Embryonic facial prominence (tissue), 1 donor: ENCODE results near the gene SLC6A17.

Source experiments
- DNase-seq: peaks from one replicate; pipeline ENCODE4 v3.0.0-alpha.2; 2016; ENCODE audit errors: extremely low spot score

SLC6A17 gene

GRCh38 chr1:110240476-110241210 is 90.3 kb downstream of the SLC6A17 start:
- no peak for DNase-seq

DNA sequence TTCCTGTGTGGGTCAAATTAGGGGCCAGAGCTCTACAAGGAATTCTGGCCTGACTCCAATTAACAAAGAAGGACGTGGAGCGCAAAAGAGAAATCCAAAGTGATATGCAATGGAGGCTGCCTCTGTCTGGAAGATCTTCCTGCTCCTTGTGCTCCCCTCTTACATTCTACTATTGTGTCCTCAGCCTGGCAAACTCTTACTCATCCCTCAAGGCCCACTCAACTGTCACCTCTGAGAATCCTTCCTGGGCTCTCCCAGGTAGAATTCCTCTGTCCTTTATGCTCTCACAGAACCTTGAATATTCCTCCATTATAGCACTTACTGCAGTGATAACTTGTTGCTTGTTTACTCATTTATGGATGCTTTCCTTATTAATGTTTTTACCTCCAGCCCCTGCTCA is 91.2 kb downstream of the SLC6A17 start:
- no peak for DNase-seq

- DNase-seq: no peak
Observed at GRCh38 chr1:110242062-110242461, 91.8 kb downstream of the SLC6A17 start.

GRCh38 chr1:110242731-110243130 is 92.4 kb downstream of the SLC6A17 start:
- DNase-seq: no peak

GRCh38 chr1:110243146-110243545 is 92.9 kb downstream of the SLC6A17 start:
- no peak for DNase-seq

DNA sequence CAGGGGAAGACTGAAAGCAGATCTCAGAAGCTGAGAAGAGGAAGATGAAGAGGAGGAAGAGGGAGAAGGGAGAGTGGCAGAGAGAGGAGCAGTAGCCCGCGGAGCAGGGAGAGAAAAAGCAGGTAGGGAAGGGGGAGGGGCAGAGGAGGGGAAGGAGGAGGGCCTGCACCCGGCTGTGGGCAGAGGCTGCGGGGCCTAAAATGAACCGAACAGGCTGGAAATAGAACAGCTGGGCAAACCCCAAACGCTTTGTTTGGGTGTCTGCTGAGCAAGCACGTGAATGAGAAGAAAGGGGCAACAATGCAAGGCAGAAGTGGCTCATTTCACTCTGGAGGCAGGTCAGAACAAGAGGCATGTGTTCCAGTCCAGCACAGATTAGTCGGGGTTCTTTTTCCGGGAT is 93.3 kb downstream of the SLC6A17 start:
- DNase-seq: no peak

- DNase-seq: no peak
Observed at GRCh38 chr1:110245876-110246620, 95.8 kb downstream of the SLC6A17 start.

DNA sequence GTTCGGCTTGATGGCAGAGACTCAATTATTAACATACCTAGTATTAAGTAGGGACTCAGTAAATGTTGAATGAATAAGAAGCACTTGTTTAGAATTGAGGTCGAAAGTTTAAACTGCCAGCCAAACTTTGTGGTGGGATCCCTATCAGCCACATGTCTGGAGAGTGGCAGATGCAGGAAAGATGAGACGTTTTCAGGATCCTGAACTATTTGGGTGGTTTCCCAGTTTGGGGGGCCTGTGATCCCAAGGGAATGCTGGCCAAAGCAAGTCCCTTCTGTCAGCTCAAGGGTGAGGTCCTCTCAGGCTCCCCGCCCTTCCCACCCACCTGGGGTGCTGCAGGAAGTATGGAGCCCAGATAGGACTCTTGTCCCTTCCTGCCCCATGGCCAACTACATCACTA is 98.5 kb downstream of the SLC6A17 start:
- DNase-seq: no peak

- no peak for DNase-seq
Observed at GRCh38 chr1:110249256-110249655, 99.0 kb downstream of the SLC6A17 start.

- DNase-seq: no peak
Observed at GRCh38 chr1:110250008-110250407, 99.7 kb downstream of the SLC6A17 start.

- no peak for DNase-seq
Observed at GRCh38 chr1:110250749-110251148, 100.5 kb downstream of the SLC6A17 start.
